ENCODE results near the gene TDRD6. TPM values are rescaled to one million over a fixed set of nuclear protein-coding genes. Genes with fewer than 3 reads are reported as not detected.

Gene TDRD6
- total RNA-seq, 2 donors from 2014 or later = 0.09 to 0.20 TPM

- Mint-ChIP-seq H3K36me3 (ENCODE audit: low read depth) (no peaks in the 10 kb centered on the region), H3K27ac (no peak overlapping the region), H3K27me3 (ENCODE audit: insufficient read depth) (peaks cover 2% of the 10 kb centered on the region), H3K4me1 (peaks cover 7% of the 10 kb centered on the region), H3K9me3 (no peaks in the 10 kb centered on the region), H3K4me3 (no peak overlapping the region)
- H3K9me3 ChIP-seq (ENCODE audit: control insufficient read depth, low read length) = no peaks in the 10 kb centered on the region
- no peak for DNase-seq
- no peaks in the 10 kb centered on the region for H3K27me3 ChIP-seq (ENCODE audit: control insufficient read depth, insufficient read depth, low read length, poor library complexity, severe bottlenecking)
- H3K4me1 ChIP-seq (ENCODE audit: control insufficient read depth, insufficient read depth, low read length) = no peaks in the 10 kb centered on the region
- 60% methylated on average over 4 of the region's 4 CpGs; no CpG with 5 or more reads in 1 of the 2 experiments for WGBS, 2 experiments (ENCODE audit: insufficient coverage in 1 of 2, insufficient read length in 1 of 2)
- no peak overlapping the region for H3K9ac ChIP-seq (ENCODE audit: extremely low read depth, low read length, poor library complexity, severe bottlenecking)
- H3K27ac ChIP-seq (ENCODE audit: low read depth, low read length) = no peak overlapping the region
- H3K4me3 ChIP-seq (ENCODE audit: low read length) = no peak overlapping the region
- no peaks in the 10 kb centered on the region for H3K36me3 ChIP-seq (ENCODE audit: control insufficient read depth, insufficient read depth, low read length)
- TF ChIP-seq CTCF (conservative IDR thresholded peaks at IDR 0.05) = peak; percentile 80
Measured at GRCh38 chr6:46677314-46677654, 10.4 kb upstream of the TDRD6 start.

GRCh38 chr6:46684771-46685170, 2.9 kb upstream of the TDRD6 start:
- H3K4me3 ChIP-seq (ENCODE audit: low read length) = no peak overlapping the region
- no peak overlapping the region for H3K27ac ChIP-seq (ENCODE audit: low read depth, low read length)
- DNase-seq = no peak
- H3K27me3 ChIP-seq (ENCODE audit: control insufficient read depth, insufficient read depth, low read length, poor library complexity, severe bottlenecking) = no peaks in the 10 kb centered on the region
- Mint-ChIP-seq H3K27ac (no peak overlapping the region), H3K36me3 (ENCODE audit: low read depth) (no peaks in the 10 kb centered on the region), H3K9me3 (no peaks in the 10 kb centered on the region), H3K4me3 (no peak overlapping the region), H3K4me1 (no peaks in the 10 kb centered on the region), H3K27me3 (ENCODE audit: insufficient read depth) (peaks cover 2% of the 10 kb centered on the region)
- no peaks in the 10 kb centered on the region for H3K9me3 ChIP-seq (ENCODE audit: control insufficient read depth, low read length)
- 92 to 100% methylated on average over 1 to 4 of the region's 4 CpGs for WGBS, 2 experiments (ENCODE audit: insufficient coverage in 1 of 2, insufficient read length in 1 of 2)
- TF ChIP-seq CTCF (conservative IDR thresholded peaks at IDR 0.05) = no peak
- no peak overlapping the region for H3K9ac ChIP-seq (ENCODE audit: extremely low read depth, low read length, poor library complexity, severe bottlenecking)
- no peaks in the 10 kb centered on the region for H3K4me1 ChIP-seq (ENCODE audit: control insufficient read depth, insufficient read depth, low read length)
- no peaks in the 10 kb centered on the region for H3K36me3 ChIP-seq (ENCODE audit: control insufficient read depth, insufficient read depth, low read length)

- DNase-seq = no peak
- Mint-ChIP-seq H3K27ac (no peak overlapping the region), H3K27me3 (ENCODE audit: insufficient read depth) (no peaks in the 10 kb centered on the region), H3K4me1 (peaks cover 1% of the 10 kb centered on the region), H3K36me3 (ENCODE audit: low read depth) (no peaks in the 10 kb centered on the region), H3K4me3 (no peak overlapping the region), H3K9me3 (no peaks in the 10 kb centered on the region)
- H3K4me3 ChIP-seq (ENCODE audit: low read length) = no peak overlapping the region
- no peak overlapping the region for H3K27ac ChIP-seq (ENCODE audit: low read depth, low read length)
- no peaks in the 10 kb centered on the region for H3K27me3 ChIP-seq (ENCODE audit: control insufficient read depth, insufficient read depth, low read length, poor library complexity, severe bottlenecking)
- no peaks in the 10 kb centered on the region for H3K36me3 ChIP-seq (ENCODE audit: control insufficient read depth, insufficient read depth, low read length)
- H3K4me1 ChIP-seq (ENCODE audit: control insufficient read depth, insufficient read depth, low read length) = no peaks in the 10 kb centered on the region
- TF ChIP-seq CTCF (conservative IDR thresholded peaks at IDR 0.05) = no peak
- H3K9ac ChIP-seq (ENCODE audit: extremely low read depth, low read length, poor library complexity, severe bottlenecking) = no peak overlapping the region
- WGBS, 2 experiments (ENCODE audit: insufficient coverage in 1 of 2, insufficient read length in 1 of 2) = 96 to 97% methylated on average over 59 to 85 of the region's 85 CpGs
- H3K9me3 ChIP-seq (ENCODE audit: control insufficient read depth, low read length) = no peaks in the 10 kb centered on the region
Measured at GRCh38 chr6:46688117-46688965, 656 bp downstream of the TDRD6 start.
